ENCODE results near the gene NCKAP5. TPM values are rescaled to one million over a fixed set of nuclear protein-coding genes. Genes with fewer than 3 reads are reported as not detected.

Gene NCKAP5
- total RNA-seq, 1 donor from 2014 or later, result 2.7 TPM

- Histone ChIP-seq H3K36me3 (ENCODE audit: insufficient read depth, low read length) (no peaks in the 10 kb centered on the region), H3K27ac (ENCODE audit: low read depth, low read length) (peak overlapping the region; percentile 37), H3K9me3 (ENCODE audit: insufficient read depth, low read depth, low read length) (no peaks in the 10 kb centered on the region), H3K79me2 (ENCODE audit: insufficient read depth, low read length) (no peaks in the 10 kb centered on the region), H2AFZ (ENCODE audit: low read depth, low read length) (no peak overlapping the region), H3K27me3 (ENCODE audit: insufficient read depth, low read length) (no peaks in the 10 kb centered on the region), H3K4me3 (ENCODE audit: insufficient read depth, low read depth, low read length) (no peak overlapping the region), H3K4me2 (ENCODE audit: low read length) (peak overlapping the region; percentile 28), H4K20me1 (ENCODE audit: insufficient read depth, low read length) (no peaks in the 10 kb centered on the region), H3K4me1 (ENCODE audit: insufficient read depth, low read length) (no peaks in the 10 kb centered on the region), H3K9ac (ENCODE audit: low read length) (no peak overlapping the region)
- Mint-ChIP-seq H3K9me3 (ENCODE audit: unreplicated experiment) (peaks cover 3% of the 10 kb centered on the region), H3K27me3 (ENCODE audit: low read depth, unreplicated experiment) (no peaks in the 10 kb centered on the region), H3K27ac (ENCODE audit: unreplicated experiment) (peak overlapping the region; percentile 77), H3K4me1 (ENCODE audit: low read depth, unreplicated experiment) (peaks cover 1% of the 10 kb centered on the region), H3K4me3 (ENCODE audit: unreplicated experiment) (no peak overlapping the region), H3K36me3 (ENCODE audit: low read depth, unreplicated experiment) (no peaks in the 10 kb centered on the region)
- FAIRE-seq (no peak), DNase-seq (ENCODE audit: low read depth) (peak; percentile 87)
- TF ChIP-seq EZH2 (IDR thresholded peaks at IDR 0.05; ENCODE audit: insufficient read depth, low read length) (no peak), CTCF (IDR thresholded peaks at IDR 0.05; ENCODE audit: insufficient read depth, low read depth, low read length) (no peak)
Measured at GRCh38 chr2:133287709-133288108, 280.6 kb downstream of the NCKAP5 start.

GRCh38 chr2:133286326-133286922, 281.8 kb downstream of the NCKAP5 start:
- FAIRE-seq, result no peak
- H3K27ac Mint-ChIP-seq (ENCODE audit: unreplicated experiment), result no peak overlapping the region
- no peaks in the 10 kb centered on the region for H3K27me3 ChIP-seq (ENCODE audit: insufficient read depth, low read length)

More at GRCh38 chr2:133286326-133286922, 281.8 kb downstream of the NCKAP5 start:
- Histone ChIP-seq H3K79me2 (ENCODE audit: insufficient read depth, low read length) (no peaks in the 10 kb centered on the region), H2AFZ (ENCODE audit: low read depth, low read length) (no peak overlapping the region), H3K4me1 (ENCODE audit: insufficient read depth, low read length) (no peaks in the 10 kb centered on the region), H3K4me2 (ENCODE audit: low read length) (no peak overlapping the region), H3K9me3 (ENCODE audit: insufficient read depth, low read depth, low read length) (no peaks in the 10 kb centered on the region), H3K9ac (ENCODE audit: low read length) (no peak overlapping the region), H3K36me3 (ENCODE audit: insufficient read depth, low read length) (no peaks in the 10 kb centered on the region), H3K4me3 (ENCODE audit: insufficient read depth, low read depth, low read length) (no peak overlapping the region), H3K27ac (ENCODE audit: low read depth, low read length) (no peak overlapping the region), H4K20me1 (ENCODE audit: insufficient read depth, low read length) (no peaks in the 10 kb centered on the region)
- no peak for DNase-seq (ENCODE audit: low read depth)
- Mint-ChIP-seq H3K4me1 (ENCODE audit: low read depth, unreplicated experiment) (peaks cover 1% of the 10 kb centered on the region), H3K36me3 (ENCODE audit: low read depth, unreplicated experiment) (no peaks in the 10 kb centered on the region), H3K9me3 (ENCODE audit: unreplicated experiment) (peaks cover 3% of the 10 kb centered on the region), H3K27me3 (ENCODE audit: low read depth, unreplicated experiment) (no peaks in the 10 kb centered on the region), H3K4me3 (ENCODE audit: unreplicated experiment) (no peak overlapping the region)
- TF ChIP-seq CTCF (IDR thresholded peaks at IDR 0.05; ENCODE audit: insufficient read depth, low read depth, low read length) (no peak), EZH2 (IDR thresholded peaks at IDR 0.05; ENCODE audit: insufficient read depth, low read length) (no peak)
